Astrocyte of the spinal cord (primary cell): ENCODE results near the gene PNKD.

Experiments used
- DNase-seq: peaks from one replicate; pipeline ENCODE4 v3.0.0; 2011; ENCODE audit warnings: low read depth, low spot score
- H3K4me3 ChIP-seq: 2 replicates; pipeline ENCODE4 v1.5.1; 2011; ENCODE audit warnings: low read depth, mild to moderate bottlenecking, low read length, moderate library complexity
- in situ Hi-C: cut with HindIII; loops from 2 replicates; pipeline ENCODE4 v1.10.0; 2017; ENCODE audit warnings: low sequenced_read_pairs
- TF ChIP-seq, protein P1 (sequence below): IDR thresholded peaks from 2 replicates; pipeline ENCODE4 v1.5.1; 2012; ENCODE audit warnings: low read depth, mild to moderate bottlenecking, low read length, inconsistent platforms

The PNKD gene

DNA sequence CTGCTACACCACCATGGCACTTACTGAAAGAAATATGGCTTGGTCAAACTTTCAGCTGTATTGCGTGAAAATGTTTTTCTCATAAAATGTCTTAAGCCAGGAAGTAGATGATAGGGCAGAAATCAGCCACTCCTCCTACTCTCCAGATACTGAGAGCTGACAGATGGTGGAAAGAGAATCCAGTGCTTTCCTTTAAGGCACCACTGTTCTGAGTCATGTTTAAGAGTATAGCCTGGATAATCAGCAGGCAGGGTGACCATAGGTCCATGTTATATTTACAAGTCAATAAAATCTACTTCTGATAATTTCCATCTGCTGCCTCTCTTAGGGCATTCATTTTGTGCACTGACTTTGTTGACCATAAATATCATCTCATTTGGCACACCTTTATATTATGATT is 31.4 kb upstream of the PNKD start:
- no peak for DNase-seq
- in situ Hi-C loops: no loop called here
- no peak overlapping the region for H3K4me3 ChIP-seq
- TF ChIP-seq, protein P1, sequence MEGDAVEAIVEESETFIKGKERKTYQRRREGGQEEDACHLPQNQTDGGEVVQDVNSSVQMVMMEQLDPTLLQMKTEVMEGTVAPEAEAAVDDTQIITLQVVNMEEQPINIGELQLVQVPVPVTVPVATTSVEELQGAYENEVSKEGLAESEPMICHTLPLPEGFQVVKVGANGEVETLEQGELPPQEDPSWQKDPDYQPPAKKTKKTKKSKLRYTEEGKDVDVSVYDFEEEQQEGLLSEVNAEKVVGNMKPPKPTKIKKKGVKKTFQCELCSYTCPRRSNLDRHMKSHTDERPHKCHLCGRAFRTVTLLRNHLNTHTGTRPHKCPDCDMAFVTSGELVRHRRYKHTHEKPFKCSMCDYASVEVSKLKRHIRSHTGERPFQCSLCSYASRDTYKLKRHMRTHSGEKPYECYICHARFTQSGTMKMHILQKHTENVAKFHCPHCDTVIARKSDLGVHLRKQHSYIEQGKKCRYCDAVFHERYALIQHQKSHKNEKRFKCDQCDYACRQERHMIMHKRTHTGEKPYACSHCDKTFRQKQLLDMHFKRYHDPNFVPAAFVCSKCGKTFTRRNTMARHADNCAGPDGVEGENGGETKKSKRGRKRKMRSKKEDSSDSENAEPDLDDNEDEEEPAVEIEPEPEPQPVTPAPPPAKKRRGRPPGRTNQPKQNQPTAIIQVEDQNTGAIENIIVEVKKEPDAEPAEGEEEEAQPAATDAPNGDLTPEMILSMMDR: no peak

GRCh38 chr2:218244204-218244603 is 26.1 kb upstream of the PNKD start:
- no peak overlapping the region for H3K4me3 ChIP-seq
- DNase-seq: no peak
- in situ Hi-C loops: no loop called here
- TF ChIP-seq, protein P1: no peak

DNA sequence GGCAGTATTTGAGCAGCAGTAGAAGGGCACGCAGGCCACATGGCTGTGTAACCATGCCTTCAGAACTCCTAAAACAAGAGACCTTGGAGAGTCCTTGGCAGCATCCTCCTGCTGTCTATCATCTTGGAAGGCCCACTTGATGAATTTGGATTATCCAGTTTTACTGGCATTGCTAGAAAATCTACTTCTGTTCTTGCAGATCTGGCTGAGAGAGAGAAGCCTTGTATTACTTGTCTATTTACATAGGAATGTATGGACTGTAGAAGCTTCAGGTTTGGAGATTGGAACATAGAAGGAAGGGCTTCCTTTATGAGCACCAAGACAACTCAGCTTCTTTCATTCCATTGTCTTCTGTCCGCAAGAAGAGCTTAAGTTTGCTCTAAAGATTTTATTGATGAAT is 25.7 kb upstream of the PNKD start:
- in situ Hi-C loops: no loop called here
- H3K4me3 ChIP-seq: no peak overlapping the region
- DNase-seq: no peak
- TF ChIP-seq, protein P1: no peak

DNA sequence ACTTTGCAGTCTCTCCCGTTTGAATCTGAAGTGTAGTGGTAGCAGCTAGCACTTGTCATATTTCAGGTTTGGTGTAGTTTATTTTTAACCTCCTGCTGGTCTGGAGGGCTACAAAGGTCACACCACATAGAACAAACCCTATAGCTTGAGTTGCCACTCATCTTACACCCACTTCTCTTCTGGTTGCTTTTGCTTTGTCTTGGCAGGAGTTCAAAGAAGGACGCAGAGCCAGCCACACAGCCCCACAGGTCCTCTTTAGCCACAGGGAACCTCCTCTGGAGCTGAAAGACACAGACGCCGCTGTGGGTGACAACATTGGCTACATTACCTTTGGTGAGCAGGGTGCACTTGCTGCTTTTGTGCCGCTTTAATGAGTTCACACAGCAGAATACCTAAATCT is 25.1 kb upstream of the PNKD start:
- TF ChIP-seq, protein P1: no peak
- in situ Hi-C loops: no loop called here
- no peak overlapping the region for H3K4me3 ChIP-seq
- DNase-seq: no peak

DNA sequence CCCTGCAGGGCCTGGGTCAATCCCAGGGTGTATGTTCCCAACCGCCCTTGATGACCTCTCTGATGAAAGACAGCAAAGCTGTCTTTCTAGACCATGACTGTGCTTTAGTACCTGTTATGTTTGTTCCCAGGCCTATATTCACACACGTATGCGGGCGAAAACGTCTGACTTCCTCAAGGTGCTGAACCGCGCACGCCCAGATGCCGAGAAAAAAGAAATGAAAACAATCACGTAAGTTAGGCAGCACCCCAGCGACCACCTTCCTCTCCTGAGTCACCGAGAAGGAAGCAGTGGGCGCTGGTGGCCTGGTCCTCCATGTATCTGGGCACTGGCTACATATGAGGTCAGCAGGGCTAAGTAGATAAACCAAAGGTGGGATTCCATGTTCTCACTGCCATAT is 20.6 kb upstream of the PNKD start:
- H3K4me3 ChIP-seq: no peak overlapping the region
- DNase-seq: no peak
- TF ChIP-seq, protein P1: no peak
- in situ Hi-C loops: no loop called here

DNA sequence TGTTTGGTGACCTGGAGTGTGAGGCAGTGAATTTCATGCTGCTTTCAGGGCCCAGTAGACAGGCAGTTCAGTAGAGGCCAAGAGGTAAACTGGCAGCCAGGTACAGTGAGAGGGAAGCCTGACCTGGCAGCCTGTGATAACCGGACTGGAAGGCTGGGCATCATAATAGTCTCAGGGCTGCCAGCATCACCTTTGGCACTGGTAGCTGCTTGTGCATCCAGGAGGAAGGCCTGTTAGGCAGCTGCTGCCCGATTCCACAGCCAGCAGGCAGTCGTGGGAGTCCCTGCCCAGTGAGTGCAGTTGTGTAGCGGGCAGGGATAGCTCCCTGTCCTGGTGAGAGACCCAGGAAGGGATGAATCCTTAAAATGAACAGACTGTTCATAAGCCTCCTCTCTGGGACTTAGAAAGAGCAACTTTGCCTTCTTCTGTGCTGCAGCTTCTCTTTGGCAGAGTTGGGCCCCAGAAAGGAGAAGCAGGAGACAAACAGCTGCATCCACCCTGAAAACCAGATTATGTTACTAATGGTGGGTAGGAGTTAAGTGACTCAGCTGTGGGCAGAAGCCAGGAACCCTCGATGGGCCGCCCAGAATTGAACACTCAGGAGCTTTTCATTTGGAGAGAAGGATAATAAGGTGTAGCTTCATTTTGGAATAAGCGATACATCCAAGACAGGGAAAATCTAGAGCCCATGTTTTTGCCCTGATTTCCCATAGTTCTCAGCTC is 17.6 kb upstream of the PNKD start:
- H3K4me3 ChIP-seq: no peak overlapping the region
- TF ChIP-seq, protein P1: no peak
- DNase-seq: peak; percentile 41
- in situ Hi-C loops: no loop called here
